ENCODE data around the gene IKBKE. TPM values are rescaled to one million over a fixed set of nuclear protein-coding genes. Genes with fewer than 3 reads are reported as not detected.

IKBKE gene
- total RNA-seq: 23.7 and 25.8 TPM in 2 replicates

- H3K4me3 ChIP-seq (ENCODE audit: low read depth, low read length): peak within 1 kb of the TSS; percentile 90
- TF ChIP-seq CTCF (IDR thresholded peaks at IDR 0.05; ENCODE audit: insufficient read depth, low read depth, low read length): peak; percentile 51
- DNase-seq (ENCODE audit: low read depth): peak; percentile 73
Measured at GRCh38 chr1:206469933-206470691, at the start of gene IKBKE. TSS of gene IKBKE (plus strand) at chr1:206470476. CDS start at chr1:206473228, 2,752 bp downstream.

GRCh38 chr1:206421616-206422340 is 48.5 kb upstream of the IKBKE start:
- no peak for DNase-seq (ENCODE audit: low read depth)
- no peak for TF ChIP-seq CTCF (IDR thresholded peaks at IDR 0.05; ENCODE audit: insufficient read depth, low read depth, low read length)
- H3K4me3 ChIP-seq (ENCODE audit: low read depth, low read length): no peak overlapping the region

GRCh38 chr1:206422525-206422924 is 47.8 kb upstream of the IKBKE start:
- TF ChIP-seq CTCF (IDR thresholded peaks at IDR 0.05; ENCODE audit: insufficient read depth, low read depth, low read length): no peak
- DNase-seq (ENCODE audit: low read depth): no peak

GRCh38 chr1:206427291-206427690 is 43.0 kb upstream of the IKBKE start:
- H3K4me3 ChIP-seq (ENCODE audit: low read depth, low read length): no peak overlapping the region
- no peak for TF ChIP-seq CTCF (IDR thresholded peaks at IDR 0.05; ENCODE audit: insufficient read depth, low read depth, low read length)
- DNase-seq (ENCODE audit: low read depth): no peak

More at GRCh38 chr1:206422525-206422924, 47.8 kb upstream of the IKBKE start:
- no peak overlapping the region for H3K4me3 ChIP-seq (ENCODE audit: low read depth, low read length)

- no peak for DNase-seq (ENCODE audit: low read depth)
- no peak overlapping the region for H3K4me3 ChIP-seq (ENCODE audit: low read depth, low read length)
- TF ChIP-seq CTCF (IDR thresholded peaks at IDR 0.05; ENCODE audit: insufficient read depth, low read depth, low read length): no peak
Measured at GRCh38 chr1:206429421-206429820, 40.9 kb upstream of the IKBKE start.

- H3K4me3 ChIP-seq (ENCODE audit: low read depth, low read length): no peak overlapping the region
- DNase-seq (ENCODE audit: low read depth): peak; percentile 92
- peak; percentile 50 for TF ChIP-seq CTCF (IDR thresholded peaks at IDR 0.05; ENCODE audit: insufficient read depth, low read depth, low read length)
Measured at GRCh38 chr1:206430031-206430983, 40.0 kb upstream of the IKBKE start.

Measured in fibroblast of villous mesenchyme (primary cell).